ENCODE measurements around the gene GALNT12. TPM values are rescaled to one million over a fixed set of nuclear protein-coding genes. Genes with fewer than 3 reads are reported as not detected.

The GALNT12 gene
- total RNA-seq, 1 donor: 10.1 TPM

GRCh38 chr9:98783518-98784226, 23.8 kb upstream of the GALNT12 start:
- Histone ChIP-seq H3K27ac (ENCODE audit: low read depth, low read length) (no peak overlapping the region), H3K9me3 (ENCODE audit: low read depth, low read length) (no peaks in the 10 kb centered on the region), H3K27me3 (ENCODE audit: insufficient read depth, low read length) (no peaks in the 10 kb centered on the region), H3K4me1 (ENCODE audit: insufficient read depth, low read length) (no peaks in the 10 kb centered on the region), H3K79me2 (ENCODE audit: insufficient read depth, low read length) (no peaks in the 10 kb centered on the region), H4K20me1 (ENCODE audit: insufficient read depth, low read length) (peaks cover 12% of the 10 kb centered on the region), H2AFZ (ENCODE audit: low read length) (no peak overlapping the region), H3K4me2 (ENCODE audit: insufficient read depth, low read length) (no peak overlapping the region), H3K4me3 (ENCODE audit: insufficient read depth, low read length) (no peak overlapping the region), H3K36me3 (ENCODE audit: insufficient read depth, low read length) (peaks cover 17% of the 10 kb centered on the region)
- no peak for DNase-seq (ENCODE audit: insufficient read length, low spot score, missing footprints)
- TF ChIP-seq, protein P1, sequence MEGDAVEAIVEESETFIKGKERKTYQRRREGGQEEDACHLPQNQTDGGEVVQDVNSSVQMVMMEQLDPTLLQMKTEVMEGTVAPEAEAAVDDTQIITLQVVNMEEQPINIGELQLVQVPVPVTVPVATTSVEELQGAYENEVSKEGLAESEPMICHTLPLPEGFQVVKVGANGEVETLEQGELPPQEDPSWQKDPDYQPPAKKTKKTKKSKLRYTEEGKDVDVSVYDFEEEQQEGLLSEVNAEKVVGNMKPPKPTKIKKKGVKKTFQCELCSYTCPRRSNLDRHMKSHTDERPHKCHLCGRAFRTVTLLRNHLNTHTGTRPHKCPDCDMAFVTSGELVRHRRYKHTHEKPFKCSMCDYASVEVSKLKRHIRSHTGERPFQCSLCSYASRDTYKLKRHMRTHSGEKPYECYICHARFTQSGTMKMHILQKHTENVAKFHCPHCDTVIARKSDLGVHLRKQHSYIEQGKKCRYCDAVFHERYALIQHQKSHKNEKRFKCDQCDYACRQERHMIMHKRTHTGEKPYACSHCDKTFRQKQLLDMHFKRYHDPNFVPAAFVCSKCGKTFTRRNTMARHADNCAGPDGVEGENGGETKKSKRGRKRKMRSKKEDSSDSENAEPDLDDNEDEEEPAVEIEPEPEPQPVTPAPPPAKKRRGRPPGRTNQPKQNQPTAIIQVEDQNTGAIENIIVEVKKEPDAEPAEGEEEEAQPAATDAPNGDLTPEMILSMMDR (IDR thresholded peaks at IDR 0.05; ENCODE audit: extremely low read depth, low read depth, low read length): no peak

GRCh38 chr9:98784831-98785806, 22.4 kb upstream of the GALNT12 start:
- peak; percentile 26 for DNase-seq (ENCODE audit: insufficient read length, low spot score, missing footprints)
- Histone ChIP-seq H3K4me3 (ENCODE audit: insufficient read depth, low read length) (no peak overlapping the region), H3K27me3 (ENCODE audit: insufficient read depth, low read length) (no peaks in the 10 kb centered on the region), H4K20me1 (ENCODE audit: insufficient read depth, low read length) (peaks cover 17% of the 10 kb centered on the region), H3K36me3 (ENCODE audit: insufficient read depth, low read length) (peaks cover 17% of the 10 kb centered on the region), H3K9me3 (ENCODE audit: low read depth, low read length) (no peaks in the 10 kb centered on the region), H3K79me2 (ENCODE audit: insufficient read depth, low read length) (peaks cover 5% of the 10 kb centered on the region), H3K4me1 (ENCODE audit: insufficient read depth, low read length) (no peaks in the 10 kb centered on the region), H2AFZ (ENCODE audit: low read length) (no peak overlapping the region), H3K4me2 (ENCODE audit: insufficient read depth, low read length) (no peak overlapping the region), H3K27ac (ENCODE audit: low read depth, low read length) (no peak overlapping the region)
- TF ChIP-seq, protein P1 (IDR thresholded peaks at IDR 0.05; ENCODE audit: extremely low read depth, low read depth, low read length): no peak

DNA sequence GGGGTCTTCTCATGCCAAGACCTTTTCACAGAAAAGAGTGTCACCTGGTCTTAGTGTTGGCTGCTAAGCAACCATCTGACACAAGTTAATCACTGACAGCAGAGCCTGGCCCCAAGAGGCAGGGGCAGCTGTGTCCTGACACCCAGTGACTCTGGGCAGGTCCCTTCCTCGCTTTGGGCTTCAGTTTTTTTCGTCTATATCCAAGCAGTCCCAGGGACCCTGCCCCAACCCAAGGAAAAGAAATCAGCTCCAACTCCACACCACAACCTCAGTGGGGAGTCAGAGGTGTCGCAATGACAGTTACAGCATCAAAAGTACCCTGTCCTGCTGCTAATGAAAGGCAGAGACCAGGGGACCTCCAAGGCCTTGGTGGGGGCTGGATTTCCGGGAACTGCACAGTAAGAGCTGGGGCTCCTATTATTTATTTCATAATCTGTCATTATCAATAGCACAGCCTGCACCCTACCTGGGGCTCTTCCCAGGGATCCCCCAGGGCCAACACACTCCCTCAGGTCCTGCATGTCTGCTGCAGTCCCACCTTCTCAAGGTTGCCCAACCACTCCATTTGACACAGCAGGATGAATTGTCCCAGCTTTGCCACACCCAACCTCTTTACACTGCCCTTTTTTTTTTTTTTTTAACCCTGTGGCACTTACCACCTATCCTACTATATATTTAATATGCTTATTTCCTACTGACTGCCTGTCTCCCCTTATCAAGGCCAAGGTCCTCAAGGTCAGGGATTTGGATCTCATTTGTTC, 20.5 kb upstream of the GALNT12 start:
- no peak for DNase-seq (ENCODE audit: insufficient read length, low spot score, missing footprints)
- Histone ChIP-seq H3K4me1 (ENCODE audit: insufficient read depth, low read length) (peaks cover 10% of the 10 kb centered on the region), H3K4me2 (ENCODE audit: insufficient read depth, low read length) (no peak overlapping the region), H2AFZ (ENCODE audit: low read length) (no peak overlapping the region), H3K27me3 (ENCODE audit: insufficient read depth, low read length) (no peaks in the 10 kb centered on the region), H3K4me3 (ENCODE audit: insufficient read depth, low read length) (no peak overlapping the region), H4K20me1 (ENCODE audit: insufficient read depth, low read length) (peaks cover 26% of the 10 kb centered on the region), H3K27ac (ENCODE audit: low read depth, low read length) (no peak overlapping the region), H3K36me3 (ENCODE audit: insufficient read depth, low read length) (peaks cover 10% of the 10 kb centered on the region), H3K9me3 (ENCODE audit: low read depth, low read length) (no peaks in the 10 kb centered on the region), H3K79me2 (ENCODE audit: insufficient read depth, low read length) (peaks cover 18% of the 10 kb centered on the region)
- TF ChIP-seq, protein P1 (IDR thresholded peaks at IDR 0.05; ENCODE audit: extremely low read depth, low read depth, low read length): no peak

All from osteoblast (primary cell).